T-cell (primary cell): ENCODE results near the gene SCAMP4. TPM values are rescaled to one million over a fixed set of nuclear protein-coding genes. Genes with fewer than 3 reads are reported as not detected.

Experiments
- ATAC-seq, 4 experiments: fragments of 200-7000 bp in 3 of 4; fragments of 150-1000 bp in 1 of 4; cut with Tn5 transposase; replicated peaks in 1 of 4; 1 replicate in 3 of 4; 2 replicates in 1 of 4; pipeline ENCODE4 v1.10.0; 2021; ENCODE audit warnings: moderate library complexity in 3 of 4, mild to moderate bottlenecking in 2 of 4, moderate number of reproducible peaks in 1 of 4
- CTCF ChIA-PET, 2 donors: fragments of 300-600 bp; sonication (Branson Sonifier 250); formaldehyde crosslinking; loops; one replicate each; lab custom pipeline; 2022; ENCODE audit warnings: antibody characterized with exemption in 2 of 2; lab: Charles Lee
- POLR2A ChIA-PET, 2 donors: fragments of 300-600 bp; sonication (Branson Sonifier 250); formaldehyde crosslinking; loops; one replicate each; lab custom pipeline; 2022; ENCODE audit warnings: antibody characterized with exemption in 2 of 2; lab: Charles Lee
- DNase-seq, 35 experiments: peaks; one replicate each; pipeline versions ENCODE4 v3.0.0 to v3.0.0-alpha.2; 2013 to 2023
- H3K27ac ChIP-seq: one replicate; pipeline ENCODE4 v1.5.1; 2013; ENCODE audit warnings: low read length
- H3K27me3 ChIP-seq, 2 experiments: replicated peaks in 1 of 2; 1 replicate in 1 of 2; 2 replicates in 1 of 2; pipeline versions ENCODE4 v1.6.1 to v1.7.0; 2013; ENCODE audit warnings: low read length in 1 of 2, mixed read lengths in 1 of 2; ENCODE audit not compliant: control insufficient read depth in 2 of 2, insufficient read depth in 2 of 2; ENCODE audit errors: extremely low read depth in 1 of 2
- H3K36me3 ChIP-seq, 2 donors: 1 replicate in 1 of 2; 2 replicates in 1 of 2; pipeline versions ENCODE4 v1.6.1 to v1.7.0; 2013; ENCODE audit warnings: low read length in 1 of 2; ENCODE audit not compliant: control insufficient read depth in 2 of 2, insufficient read depth in 1 of 2; ENCODE audit errors: extremely low read depth in 1 of 2
- H3K4me1 ChIP-seq, 2 experiments: 1 replicate in 1 of 2; 2 replicates in 1 of 2; pipeline versions ENCODE4 v1.6.1 to v1.7.0; 2013; ENCODE audit warnings: low read length in 2 of 2, mixed read lengths in 1 of 2; ENCODE audit not compliant: insufficient read depth in 2 of 2, control insufficient read depth in 1 of 2; ENCODE audit errors: extremely low read depth in 1 of 2
- H3K4me3 ChIP-seq, 2 donors: 1 replicate in 1 of 2; 2 replicates in 1 of 2; pipeline versions ENCODE4 v1.5.1 to v1.7.0; 2013; ENCODE audit warnings: mild to moderate bottlenecking in 2 of 2, low read length in 1 of 2, moderate library complexity in 1 of 2; ENCODE audit not compliant: control insufficient read depth in 1 of 2; ENCODE audit errors: extremely low read depth in 1 of 2
- H3K9me3 ChIP-seq: 2 replicates; pipeline ENCODE4 v1.7.0; 2013
- H3K27ac Mint-ChIP-seq, 2 donors: one replicate each; pipeline ENCODE4 v1.8.0; 2020 to 2021; ENCODE audit warnings: mild to moderate bottlenecking in 2 of 2, mixed read lengths in 2 of 2
- H3K27me3 Mint-ChIP-seq, 2 donors: one replicate each; pipeline ENCODE4 v1.8.0; 2021 to 2022; ENCODE audit warnings: mixed read lengths in 2 of 2
- H3K36me3 Mint-ChIP-seq: one replicate; pipeline ENCODE4 v1.8.0; 2021; ENCODE audit warnings: mixed read lengths
- H3K4me1 Mint-ChIP-seq, 3 donors: one replicate each; pipeline ENCODE4 v1.8.0; 2020 to 2022; ENCODE audit warnings: mixed read lengths in 3 of 3, mild to moderate bottlenecking in 1 of 3
- H3K4me3 Mint-ChIP-seq, 3 donors: one replicate each; pipeline ENCODE4 v1.8.0; 2020 to 2022; ENCODE audit warnings: mild to moderate bottlenecking in 3 of 3, mixed read lengths in 3 of 3, moderate library complexity in 3 of 3
- H3K9me3 Mint-ChIP-seq, 3 donors: one replicate each; pipeline ENCODE4 v1.8.0; 2020 to 2022; ENCODE audit warnings: mixed read lengths in 3 of 3
- WGBS: methylation state at CpG from one replicate; pipeline ENCODE4 v1.1.5; 2013; ENCODE audit warnings: missing lambda C conversion rate; ENCODE audit not compliant: insufficient coverage; 5-methylcytosine and 5-hydroxymethylcytosine counted together
- total RNA-seq, 35 experiments: library from RNA in 6 of 35; stranded (reverse) in 6 of 35; fragments of 120-200 nt in 1 of 35; gene quantifications; one replicate each; pipeline versions ENCODE4 v1.2.1 to v1.2.4 and lab custom pipeline; 2013 to 2026

The SCAMP4 gene
- total RNA-seq, 5 donors from 2014 or later (not counting 1 experiment from before 2014, with no cell fraction given) = 24.8 to 49.2 (median 27.5) TPM

GRCh38 chr19:1858412-1859081, 46.7 kb upstream of the SCAMP4 start:
- peak in 1 of 35 experiments; percentile 23 for DNase-seq
- WGBS = 56% methylated on average over 3 of the region's 10 CpGs
- peak overlapping the region; percentile 44 for H3K27ac ChIP-seq
- Mint-ChIP-seq H3K27ac (peak overlapping the region; percentile 78 to 85), H3K27me3 (no peaks in the 10 kb centered on the region), H3K4me3 (peak overlapping the region; percentile 29 to 98 (median 53)), H3K36me3 (no peaks in the 10 kb centered on the region), H3K4me1 (peaks cover 51 to 62% (median 59%) of the 10 kb centered on the region in 3 donors), H3K9me3 (no peaks in the 10 kb centered on the region)
- no peaks in the 10 kb centered on the region for H3K9me3 ChIP-seq
- ChIA-PET POLR2A (no interaction called here), CTCF (no interaction called here)
- no peaks in the 10 kb centered on the region for H3K27me3 ChIP-seq
- H3K4me1 ChIP-seq = peaks cover 60 to 87% of the 10 kb centered on the region in 2 experiments
- H3K36me3 ChIP-seq = no peaks in the 10 kb centered on the region
- no peak overlapping the region for H3K4me3 ChIP-seq
- ATAC-seq = no peak

GRCh38 chr19:1859331-1859781, 45.8 kb upstream of the SCAMP4 start:
- H3K4me3 ChIP-seq = no peak overlapping the region
- WGBS = 75% methylated on average over 11 of the region's 18 CpGs
- H3K27ac Mint-ChIP-seq = peak overlapping the region; percentile 78 to 85
- H3K4me1 Mint-ChIP-seq = peaks cover 49 to 60% (median 57%) of the 10 kb centered on the region in 3 donors
- H3K9me3 ChIP-seq = no peaks in the 10 kb centered on the region
- POLR2A ChIA-PET = no interaction called here
- H3K4me1 ChIP-seq = peaks cover 55 to 81% of the 10 kb centered on the region in 2 experiments
- H3K27ac ChIP-seq = peak overlapping the region; percentile 55
- peak overlapping the region in 2 of 3 donors; percentile 21 to 98 for H3K4me3 Mint-ChIP-seq
- CTCF ChIA-PET = no interaction called here
- no peaks in the 10 kb centered on the region for H3K36me3 Mint-ChIP-seq
- no peak for ATAC-seq
- no peaks in the 10 kb centered on the region for H3K27me3 ChIP-seq
- no peaks in the 10 kb centered on the region for H3K9me3 Mint-ChIP-seq
- no peaks in the 10 kb centered on the region for H3K36me3 ChIP-seq
- no peaks in the 10 kb centered on the region for H3K27me3 Mint-ChIP-seq
- DNase-seq = no peak

DNA sequence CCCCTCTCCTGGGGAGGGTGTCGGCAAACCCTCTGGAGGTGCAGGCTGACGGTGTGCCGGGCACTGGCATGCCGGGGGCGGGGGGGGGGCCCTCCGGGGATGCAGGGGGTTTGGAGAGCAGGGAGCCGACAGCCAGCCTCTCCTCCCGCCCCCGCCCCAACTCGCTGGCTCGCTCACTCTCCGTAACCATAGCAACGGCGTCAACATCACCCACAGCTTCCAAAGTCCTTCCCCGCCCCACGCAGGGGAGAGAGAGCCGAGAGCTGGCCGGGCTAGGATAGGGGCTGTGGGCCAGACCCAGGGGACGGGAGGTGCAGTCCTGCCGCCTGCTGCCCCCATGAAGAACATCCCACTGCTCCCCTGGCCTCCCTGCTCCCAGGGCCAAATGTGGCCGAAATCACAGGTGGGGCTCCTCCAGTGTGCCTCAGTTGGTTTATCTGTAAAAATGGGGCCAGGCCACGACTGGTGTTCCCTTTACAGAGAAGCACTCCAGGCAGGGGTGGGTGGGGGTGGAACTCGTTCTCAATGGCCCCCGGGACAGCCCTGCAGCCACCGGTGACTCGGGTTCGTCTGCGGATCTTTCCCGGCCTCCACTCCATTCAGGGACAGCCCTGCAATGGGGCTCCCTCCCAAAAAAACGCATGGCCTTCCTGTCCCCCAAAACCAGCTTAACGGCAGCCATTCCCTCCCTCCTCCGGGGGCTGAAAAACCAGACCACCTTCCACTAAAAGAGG, 45.0 kb upstream of the SCAMP4 start:
- Histone ChIP-seq H3K9me3 (no peaks in the 10 kb centered on the region), H3K27ac (peak overlapping the region; percentile 55), H3K36me3 (no peaks in the 10 kb centered on the region), H3K4me1 (peaks cover 47 to 80% of the 10 kb centered on the region in 2 experiments), H3K4me3 (no peak overlapping the region), H3K27me3 (no peaks in the 10 kb centered on the region)
- ChIA-PET POLR2A (interaction anchor here in 1 of 2 donors (0.7 kb wide), 1 partner anchor 9 kb away, joined by 13 read pairs; no protein-coding TSS in a partner anchor), CTCF (no interaction called here)
- Mint-ChIP-seq H3K27me3 (no peaks in the 10 kb centered on the region), H3K4me3 (peak overlapping the region in 2 of 3 donors; percentile 93 to 98), H3K27ac (peak overlapping the region; percentile 46 to 48), H3K36me3 (no peaks in the 10 kb centered on the region), H3K4me1 (peaks cover 45 to 52% (median 49%) of the 10 kb centered on the region in 3 donors), H3K9me3 (no peaks in the 10 kb centered on the region)
- WGBS = 80% methylated on average over 2 of the region's 32 CpGs
- peak in 31 of 35 experiments; percentile 43 to 84 (median 60) for DNase-seq
- ATAC-seq = no peak

GRCh38 chr19:1860821-1861598, 44.2 kb upstream of the SCAMP4 start:
- POLR2A ChIA-PET = no interaction called here
- Histone ChIP-seq H3K4me3 (peak overlapping the region in 1 of 2 donors; percentile 80), H3K27ac (peak overlapping the region; percentile 68), H3K27me3 (no peaks in the 10 kb centered on the region), H3K4me1 (peaks cover 42 to 77% of the 10 kb centered on the region in 2 experiments), H3K36me3 (no peaks in the 10 kb centered on the region), H3K9me3 (no peaks in the 10 kb centered on the region)
- CTCF ChIA-PET = interaction anchor here in 1 of 2 donors (0.7 kb wide), 1 partner anchor 187 kb away, joined by 3 read pairs; no protein-coding TSS in a partner anchor
- Mint-ChIP-seq H3K4me3 (peak overlapping the region; percentile 93 to 98 (median 93)), H3K27me3 (no peaks in the 10 kb centered on the region), H3K27ac (peak overlapping the region; percentile 84 to 92), H3K9me3 (no peaks in the 10 kb centered on the region), H3K36me3 (no peaks in the 10 kb centered on the region), H3K4me1 (peaks cover 39 to 52% (median 46%) of the 10 kb centered on the region in 3 donors)
- WGBS = 76% methylated on average over 16 of the region's 28 CpGs
- ATAC-seq = no peak
- DNase-seq = no peak

- CTCF ChIA-PET = interaction anchor here in 1 of 2 donors (0.7 kb wide), 1 partner anchor 186 kb away, joined by 3 read pairs; no protein-coding TSS in a partner anchor
- Mint-ChIP-seq H3K9me3 (no peaks in the 10 kb centered on the region), H3K4me3 (peak overlapping the region; percentile 93 to 98 (median 93)), H3K36me3 (no peaks in the 10 kb centered on the region), H3K27me3 (no peaks in the 10 kb centered on the region), H3K27ac (peak overlapping the region; percentile 84 to 92), H3K4me1 (peaks cover 39 to 48% (median 43%) of the 10 kb centered on the region in 3 donors)
- DNase-seq (peak in 1 of 35 experiments; percentile 20), ATAC-seq (no peak)
- Histone ChIP-seq H3K4me3 (peak overlapping the region; percentile 80), H3K4me1 (peaks cover 36 to 71% of the 10 kb centered on the region in 2 experiments), H3K36me3 (no peaks in the 10 kb centered on the region), H3K27ac (peak overlapping the region; percentile 68), H3K27me3 (no peaks in the 10 kb centered on the region), H3K9me3 (no peaks in the 10 kb centered on the region)
- POLR2A ChIA-PET = no interaction called here
- 50% methylated on average over 10 of the region's 23 CpGs for WGBS
Measured at GRCh38 chr19:1861599-1862031, 43.6 kb upstream of the SCAMP4 start.

- Histone ChIP-seq H3K9me3 (no peaks in the 10 kb centered on the region), H3K27ac (peak overlapping the region; percentile 68), H3K4me1 (peaks cover 35 to 69% of the 10 kb centered on the region in 2 experiments), H3K27me3 (no peaks in the 10 kb centered on the region), H3K36me3 (no peaks in the 10 kb centered on the region), H3K4me3 (peak overlapping the region; percentile 80)
- DNase-seq = no peak
- H3K4me3 Mint-ChIP-seq = peak overlapping the region; percentile 93 to 98 (median 93)
- POLR2A ChIA-PET = no interaction called here
- H3K9me3 Mint-ChIP-seq = no peaks in the 10 kb centered on the region
- peak overlapping the region; percentile 92 to 96 for H3K27ac Mint-ChIP-seq
- H3K27me3 Mint-ChIP-seq = no peaks in the 10 kb centered on the region
- no peak for ATAC-seq
- no peaks in the 10 kb centered on the region for H3K36me3 Mint-ChIP-seq
- CTCF ChIA-PET = no interaction called here
- 4% methylated on average over 20 of the region's 21 CpGs for WGBS
- peaks cover 39 to 48% (median 43%) of the 10 kb centered on the region in 3 donors for H3K4me1 Mint-ChIP-seq
Measured at GRCh38 chr19:1862068-1862423, 43.2 kb upstream of the SCAMP4 start.
